Effector memory CD4-positive, alpha-beta T cell (primary cell): Measurements from ENCODE around the gene PLEKHA1.

ENCODE experiments used
- DNase-seq, 3 donors: peaks; one replicate each; pipeline ENCODE4 v3.0.0-alpha.2; 2020
- H3K27ac ChIP-seq: 2 replicates; pipeline ENCODE4 v1.7.0; 2013; ENCODE audit warnings: mild to moderate bottlenecking, low read length, moderate library complexity; ENCODE audit not compliant: insufficient read depth, poor library complexity, severe bottlenecking
- H3K27me3 ChIP-seq: replicated peaks from 2 replicates; pipeline ENCODE4 v1.7.0; 2013; ENCODE audit warnings: mild to moderate bottlenecking, low read length; ENCODE audit not compliant: insufficient read depth, control insufficient read depth, poor library complexity, severe bottlenecking
- H3K36me3 ChIP-seq: 2 replicates; pipeline ENCODE4 v1.7.0; 2013; ENCODE audit warnings: mild to moderate bottlenecking, low read length, moderate library complexity; ENCODE audit not compliant: control insufficient read depth, insufficient read depth
- H3K4me1 ChIP-seq: 2 replicates; pipeline ENCODE4 v1.7.0; 2013; ENCODE audit warnings: low read length, mild to moderate bottlenecking; ENCODE audit not compliant: control insufficient read depth, insufficient read depth, poor library complexity, severe bottlenecking
- H3K4me3 ChIP-seq: 2 replicates; pipeline ENCODE4 v1.7.0; 2013; ENCODE audit warnings: low read length, low read depth, mild to moderate bottlenecking; ENCODE audit not compliant: insufficient read depth, poor library complexity, severe bottlenecking
- H3K9me3 ChIP-seq: 2 replicates; pipeline ENCODE4 v1.7.0; 2013; ENCODE audit warnings: mild to moderate bottlenecking, low read length, moderate library complexity; ENCODE audit not compliant: control insufficient read depth

The PLEKHA1 gene

GRCh38 chr10:122346326-122346950 lies 28.1 kb upstream of the PLEKHA1 start:
- H3K36me3 ChIP-seq, result no peaks in the 10 kb centered on the region
- no peaks in the 10 kb centered on the region for H3K4me1 ChIP-seq
- no peaks in the 10 kb centered on the region for H3K9me3 ChIP-seq
- H3K27ac ChIP-seq, result no peak overlapping the region
- no peaks in the 10 kb centered on the region for H3K27me3 ChIP-seq
- DNase-seq, result no peak
- H3K4me3 ChIP-seq, result no peak overlapping the region

GRCh38 chr10:122347170-122347841 lies 27.2 kb upstream of the PLEKHA1 start:
- Histone ChIP-seq H3K27me3 (no peaks in the 10 kb centered on the region), H3K4me1 (no peaks in the 10 kb centered on the region), H3K9me3 (no peaks in the 10 kb centered on the region), H3K4me3 (no peak overlapping the region), H3K27ac (no peak overlapping the region), H3K36me3 (no peaks in the 10 kb centered on the region)
- no peak for DNase-seq

GRCh38 chr10:122348512-122348911 lies 26.0 kb upstream of the PLEKHA1 start:
- H3K27ac ChIP-seq, result no peak overlapping the region
- H3K27me3 ChIP-seq, result no peaks in the 10 kb centered on the region
- H3K36me3 ChIP-seq, result no peaks in the 10 kb centered on the region
- H3K4me3 ChIP-seq, result no peak overlapping the region
- no peaks in the 10 kb centered on the region for H3K9me3 ChIP-seq
- no peak for DNase-seq
- no peaks in the 10 kb centered on the region for H3K4me1 ChIP-seq

- Histone ChIP-seq H3K36me3 (no peaks in the 10 kb centered on the region), H3K27me3 (no peaks in the 10 kb centered on the region), H3K27ac (no peak overlapping the region), H3K4me3 (no peak overlapping the region), H3K4me1 (no peaks in the 10 kb centered on the region), H3K9me3 (no peaks in the 10 kb centered on the region)
- DNase-seq, result no peak
Observed at GRCh38 chr10:122348935-122349361, 25.6 kb upstream of the PLEKHA1 start.

- Histone ChIP-seq H3K27ac (no peak overlapping the region), H3K27me3 (no peaks in the 10 kb centered on the region), H3K9me3 (no peaks in the 10 kb centered on the region), H3K36me3 (no peaks in the 10 kb centered on the region), H3K4me1 (no peaks in the 10 kb centered on the region), H3K4me3 (no peak overlapping the region)
- no peak for DNase-seq
Observed at GRCh38 chr10:122349758-122350369, 24.6 kb upstream of the PLEKHA1 start.

GRCh38 chr10:122350893-122351292 lies 23.6 kb upstream of the PLEKHA1 start:
- no peaks in the 10 kb centered on the region for H3K9me3 ChIP-seq
- no peak for DNase-seq
- no peak overlapping the region for H3K27ac ChIP-seq
- H3K4me3 ChIP-seq, result no peak overlapping the region
- no peaks in the 10 kb centered on the region for H3K27me3 ChIP-seq
- H3K36me3 ChIP-seq, result no peaks in the 10 kb centered on the region
- H3K4me1 ChIP-seq, result no peaks in the 10 kb centered on the region

- no peaks in the 10 kb centered on the region for H3K36me3 ChIP-seq
- DNase-seq, result no peak
- no peaks in the 10 kb centered on the region for H3K9me3 ChIP-seq
- H3K27ac ChIP-seq, result no peak overlapping the region
- no peaks in the 10 kb centered on the region for H3K27me3 ChIP-seq
- H3K4me3 ChIP-seq, result no peak overlapping the region
- no peaks in the 10 kb centered on the region for H3K4me1 ChIP-seq
Observed at GRCh38 chr10:122352817-122353525, 21.5 kb upstream of the PLEKHA1 start.

GRCh38 chr10:122354383-122354782 lies 20.1 kb upstream of the PLEKHA1 start:
- Histone ChIP-seq H3K36me3 (no peaks in the 10 kb centered on the region), H3K27ac (no peak overlapping the region), H3K27me3 (no peaks in the 10 kb centered on the region), H3K4me3 (no peak overlapping the region), H3K4me1 (no peaks in the 10 kb centered on the region), H3K9me3 (no peaks in the 10 kb centered on the region)
- DNase-seq, result no peak

GRCh38 chr10:122357685-122358084 lies 16.8 kb upstream of the PLEKHA1 start:
- no peak for DNase-seq
- Histone ChIP-seq H3K27me3 (no peaks in the 10 kb centered on the region), H3K27ac (no peak overlapping the region), H3K4me3 (no peak overlapping the region), H3K9me3 (no peaks in the 10 kb centered on the region), H3K4me1 (no peaks in the 10 kb centered on the region), H3K36me3 (no peaks in the 10 kb centered on the region)

- Histone ChIP-seq H3K4me1 (no peaks in the 10 kb centered on the region), H3K27me3 (no peaks in the 10 kb centered on the region), H3K36me3 (no peaks in the 10 kb centered on the region), H3K27ac (no peak overlapping the region), H3K4me3 (no peak overlapping the region), H3K9me3 (no peaks in the 10 kb centered on the region)
- no peak for DNase-seq
Observed at GRCh38 chr10:122359621-122360020, 14.9 kb upstream of the PLEKHA1 start.
